Suprapubic skin (tissue), 4 donors: ENCODE measurements around the gene GALM. TPM values are rescaled to one million over a fixed set of nuclear protein-coding genes. Genes with fewer than 3 reads are reported as not detected.
"Not testable (repeated sequence)": the region's sequence is repeated elsewhere in the genome, so short reads cannot be mapped to it uniquely, and the experiment has no call there.

Source experiments
- DNase-seq, 2 donors: peaks; one replicate each; pipeline ENCODE4 v3.0.0-alpha.2; 2019; ENCODE audit warnings: low spot score in 2 of 2
- H3K27ac ChIP-seq: fragments of 200-600 bp; sonication (generic); one replicate; pipeline ENCODE4 v1.5.1; 2019
- H3K27me3 ChIP-seq: fragments of 200-600 bp; sonication (generic); one replicate; pipeline ENCODE4 v1.5.1; 2019
- H3K36me3 ChIP-seq: fragments of 200-600 bp; sonication (generic); one replicate; pipeline ENCODE4 v1.5.1; 2019
- H3K4me1 ChIP-seq: fragments of 200-600 bp; sonication (generic); one replicate; pipeline ENCODE4 v1.5.1; 2019
- H3K4me3 ChIP-seq: fragments of 200-600 bp; sonication (generic); one replicate; pipeline ENCODE4 v1.5.1; 2019; ENCODE audit warnings: mild to moderate bottlenecking
- H3K9me3 ChIP-seq: fragments of 200-600 bp; sonication (generic); one replicate; pipeline ENCODE4 v1.5.1; 2019
- EP300 ChIP-seq: sonication (generic); formaldehyde crosslinking; IDR thresholded peaks from one replicate; pipeline ENCODE4 v1.6.1; 2017; ENCODE audit warnings: antibody characterized with exemption
- POLR2A ChIP-seq, 2 donors: fragments of 450-650 bp; IDR thresholded peaks; one replicate each; pipeline ENCODE4 v1.6.1; 2017; ENCODE audit warnings: antibody characterized with exemption in 2 of 2, mild to moderate bottlenecking in 2 of 2, moderate library complexity in 2 of 2
- POLR2AphosphoS5 ChIP-seq, 3 donors: sonication (generic); formaldehyde crosslinking; IDR thresholded peaks; one replicate each; pipeline ENCODE4 v1.6.1; 2017; ENCODE audit warnings: antibody characterized with exemption in 3 of 3
- WGBS: methylation state at CpG from one replicate; pipeline ENCODE4 v1.1.5; 2018; 5-methylcytosine and 5-hydroxymethylcytosine counted together
- total RNA-seq, 4 donors: library from RNA; depleted of rRNA; stranded (reverse); fragments of >200 nt; gene quantifications; one replicate each; pipeline ENCODE4 v1.1.0, GENCODE V29; 2016
- TF ChIP-seq, protein P1 (sequence below), 2 donors: fragments of 200-600 bp in 1 of 2; fragments of 450-650 bp in 1 of 2; sonication (generic) in 1 of 2; IDR thresholded peaks; one replicate each; pipeline ENCODE4 v1.5.1; 2016 to 2019; ENCODE audit warnings: antibody characterized with exemption in 2 of 2, mild to moderate bottlenecking in 1 of 2, moderate library complexity in 1 of 2

The GALM gene
- total RNA-seq, 4 donors from 2014 or later, result 3.7 to 16.4 (median 7.1) TPM

DNA sequence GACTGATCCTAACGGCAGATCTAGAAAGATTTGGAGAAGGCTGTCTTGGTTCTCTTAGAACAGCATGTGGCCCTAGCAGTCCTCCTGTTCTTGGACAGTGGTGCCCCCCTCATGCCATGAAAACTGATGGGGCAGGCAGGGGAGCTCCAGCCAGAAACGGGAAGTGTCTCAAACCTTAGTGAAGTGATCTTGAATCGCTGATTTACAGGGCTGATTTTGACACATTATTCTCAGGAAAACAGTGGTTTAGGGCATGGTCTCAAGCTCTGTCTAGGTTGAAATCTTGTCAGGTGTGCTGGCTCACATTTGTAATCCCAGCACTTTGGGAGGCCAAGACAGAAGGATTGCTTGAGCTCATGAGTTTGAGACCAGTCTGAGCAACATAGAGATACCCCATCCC lies 47.4 kb downstream of the GALM start:
- H3K4me1 ChIP-seq, result no peaks in the 10 kb centered on the region
- no peak for DNase-seq
- no peaks in the 10 kb centered on the region for H3K9me3 ChIP-seq
- H3K27me3 ChIP-seq, result no peaks in the 10 kb centered on the region
- TF ChIP-seq EP300 (no peak), POLR2A (IDR thresholded peaks at IDR 0.05) (no peak), POLR2AphosphoS5 (IDR thresholded peaks at IDR 0.05) (no peak)
- TF ChIP-seq, protein P1, sequence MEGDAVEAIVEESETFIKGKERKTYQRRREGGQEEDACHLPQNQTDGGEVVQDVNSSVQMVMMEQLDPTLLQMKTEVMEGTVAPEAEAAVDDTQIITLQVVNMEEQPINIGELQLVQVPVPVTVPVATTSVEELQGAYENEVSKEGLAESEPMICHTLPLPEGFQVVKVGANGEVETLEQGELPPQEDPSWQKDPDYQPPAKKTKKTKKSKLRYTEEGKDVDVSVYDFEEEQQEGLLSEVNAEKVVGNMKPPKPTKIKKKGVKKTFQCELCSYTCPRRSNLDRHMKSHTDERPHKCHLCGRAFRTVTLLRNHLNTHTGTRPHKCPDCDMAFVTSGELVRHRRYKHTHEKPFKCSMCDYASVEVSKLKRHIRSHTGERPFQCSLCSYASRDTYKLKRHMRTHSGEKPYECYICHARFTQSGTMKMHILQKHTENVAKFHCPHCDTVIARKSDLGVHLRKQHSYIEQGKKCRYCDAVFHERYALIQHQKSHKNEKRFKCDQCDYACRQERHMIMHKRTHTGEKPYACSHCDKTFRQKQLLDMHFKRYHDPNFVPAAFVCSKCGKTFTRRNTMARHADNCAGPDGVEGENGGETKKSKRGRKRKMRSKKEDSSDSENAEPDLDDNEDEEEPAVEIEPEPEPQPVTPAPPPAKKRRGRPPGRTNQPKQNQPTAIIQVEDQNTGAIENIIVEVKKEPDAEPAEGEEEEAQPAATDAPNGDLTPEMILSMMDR (IDR thresholded peaks at IDR 0.05), result no peak
- no peak overlapping the region for H3K27ac ChIP-seq
- no peak overlapping the region for H3K4me3 ChIP-seq
- no peaks in the 10 kb centered on the region for H3K36me3 ChIP-seq
- 97% methylated on average over 3 of the region's 3 CpGs for WGBS

DNA sequence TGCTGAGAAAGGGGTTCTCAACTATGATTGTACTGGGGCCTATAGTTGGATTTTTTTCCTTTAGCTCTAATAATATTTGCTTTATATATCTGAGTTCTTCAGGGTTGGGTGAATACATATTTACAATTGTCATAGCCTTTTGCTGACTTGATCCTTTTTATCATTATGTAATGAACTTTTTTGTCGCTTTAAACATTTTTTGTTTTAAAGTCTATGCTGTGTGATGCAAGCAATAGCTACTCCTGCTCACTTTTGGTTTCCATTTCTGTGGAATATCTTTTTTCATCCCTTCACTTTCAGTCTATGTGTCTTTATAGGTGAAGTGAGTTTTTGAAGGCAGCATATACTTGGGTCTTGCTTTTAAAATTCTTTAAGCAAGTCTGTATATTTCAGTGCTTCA lies 49.0 kb downstream of the GALM start:
- H3K27me3 ChIP-seq, H3K27ac ChIP-seq, H3K4me3 ChIP-seq, H3K36me3 ChIP-seq, DNase-seq, H3K9me3 ChIP-seq, H3K4me1 ChIP-seq: not testable (repeated sequence)
- 95% methylated on average over 1 of the region's 1 CpG for WGBS

DNA sequence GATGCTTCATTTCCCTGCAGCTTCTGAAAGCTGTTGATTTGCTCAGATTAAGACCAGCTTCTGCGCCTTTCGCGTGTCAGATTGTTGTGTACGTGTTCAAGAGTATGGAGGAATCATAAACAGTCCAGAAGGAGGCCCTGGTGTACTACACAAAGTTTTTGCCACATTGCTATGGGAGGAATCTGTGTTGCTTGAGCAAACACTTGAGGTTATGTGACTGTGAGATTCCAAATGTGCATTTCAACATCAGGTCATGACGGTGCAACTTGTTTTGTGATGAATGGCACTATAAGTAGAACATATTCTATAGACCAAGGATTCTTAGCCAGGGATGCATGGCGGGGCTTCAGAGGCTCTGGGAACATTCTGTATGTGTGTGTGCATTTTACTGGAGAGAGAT lies 50.3 kb downstream of the GALM start:
- no peaks in the 10 kb centered on the region for H3K27me3 ChIP-seq
- no peak for DNase-seq
- H3K36me3 ChIP-seq, result no peaks in the 10 kb centered on the region
- H3K4me3 ChIP-seq, result no peak overlapping the region
- 88% methylated on average over 6 of the region's 6 CpGs for WGBS
- no peaks in the 10 kb centered on the region for H3K9me3 ChIP-seq
- no peak overlapping the region for H3K27ac ChIP-seq
- peaks cover 15% of the 10 kb centered on the region for H3K4me1 ChIP-seq
- TF ChIP-seq POLR2A (IDR thresholded peaks at IDR 0.05) (no peak), POLR2AphosphoS5 (IDR thresholded peaks at IDR 0.05) (no peak), EP300 (no peak)
- TF ChIP-seq, protein P1 (IDR thresholded peaks at IDR 0.05), result no peak

DNA sequence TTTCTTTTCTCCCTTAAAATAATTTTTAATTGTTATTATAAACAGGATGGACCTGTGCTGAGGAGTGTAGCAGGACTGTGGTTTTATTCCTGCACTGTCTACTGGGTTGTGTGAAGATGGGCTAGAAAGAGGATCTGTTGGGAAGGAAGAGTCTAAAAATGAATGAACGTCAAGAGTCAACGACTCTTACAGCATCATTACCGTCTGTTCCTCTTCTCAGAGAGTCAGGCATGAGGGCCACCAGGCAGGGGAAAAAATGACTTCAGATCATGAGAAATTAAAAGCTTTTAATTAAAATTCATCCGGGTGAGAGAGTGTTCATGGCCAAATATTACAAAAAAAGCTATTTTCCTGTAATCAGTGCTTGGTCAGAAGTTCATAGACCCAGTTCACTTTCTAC lies 52.7 kb downstream of the GALM start:
- Histone ChIP-seq H3K4me1 (peaks cover 29% of the 10 kb centered on the region), H3K36me3 (no peaks in the 10 kb centered on the region), H3K9me3 (no peaks in the 10 kb centered on the region), H3K27me3 (no peaks in the 10 kb centered on the region), H3K4me3 (no peak overlapping the region), H3K27ac (no peak overlapping the region)
- WGBS, result 61% methylated on average over 4 of the region's 4 CpGs
- no peak for TF ChIP-seq POLR2A (IDR thresholded peaks at IDR 0.05)
- TF ChIP-seq, protein P1 (IDR thresholded peaks at IDR 0.05), result no peak
- TF ChIP-seq POLR2AphosphoS5 (IDR thresholded peaks at IDR 0.05), result no peak
- TF ChIP-seq EP300, result no peak
- DNase-seq, result no peak

DNA sequence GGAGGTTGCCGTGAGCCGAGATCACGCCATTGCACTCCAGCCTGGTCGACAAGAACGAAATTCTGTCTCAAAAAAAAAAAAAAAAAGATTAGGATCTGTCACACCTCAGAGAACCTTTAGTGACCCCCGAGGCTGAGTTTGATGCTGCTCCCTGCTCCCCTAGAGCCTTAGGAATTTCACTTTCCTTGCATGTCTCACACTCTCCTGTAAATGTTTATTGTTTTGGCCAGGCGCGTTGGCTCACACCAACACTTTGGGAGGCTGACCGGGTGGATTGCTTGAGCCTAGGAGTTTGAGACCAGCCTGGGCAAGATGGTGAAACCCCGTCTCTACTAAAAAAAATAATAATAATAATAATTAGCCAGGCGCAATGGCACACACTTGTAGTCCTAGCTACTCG lies 53.8 kb downstream of the GALM start:
- TF ChIP-seq EP300 (no peak), POLR2A (IDR thresholded peaks at IDR 0.05) (no peak), POLR2AphosphoS5 (IDR thresholded peaks at IDR 0.05) (no peak)
- TF ChIP-seq, protein P1 (IDR thresholded peaks at IDR 0.05), result no peak
- Histone ChIP-seq H3K4me3 (no peak overlapping the region), H3K9me3 (no peaks in the 10 kb centered on the region), H3K27ac (no peak overlapping the region), H3K36me3 (no peaks in the 10 kb centered on the region), H3K4me1 (peaks cover 30% of the 10 kb centered on the region), H3K27me3 (no peaks in the 10 kb centered on the region)
- DNase-seq, result no peak
- WGBS, result 83% methylated on average over 12 of the region's 12 CpGs

DNA sequence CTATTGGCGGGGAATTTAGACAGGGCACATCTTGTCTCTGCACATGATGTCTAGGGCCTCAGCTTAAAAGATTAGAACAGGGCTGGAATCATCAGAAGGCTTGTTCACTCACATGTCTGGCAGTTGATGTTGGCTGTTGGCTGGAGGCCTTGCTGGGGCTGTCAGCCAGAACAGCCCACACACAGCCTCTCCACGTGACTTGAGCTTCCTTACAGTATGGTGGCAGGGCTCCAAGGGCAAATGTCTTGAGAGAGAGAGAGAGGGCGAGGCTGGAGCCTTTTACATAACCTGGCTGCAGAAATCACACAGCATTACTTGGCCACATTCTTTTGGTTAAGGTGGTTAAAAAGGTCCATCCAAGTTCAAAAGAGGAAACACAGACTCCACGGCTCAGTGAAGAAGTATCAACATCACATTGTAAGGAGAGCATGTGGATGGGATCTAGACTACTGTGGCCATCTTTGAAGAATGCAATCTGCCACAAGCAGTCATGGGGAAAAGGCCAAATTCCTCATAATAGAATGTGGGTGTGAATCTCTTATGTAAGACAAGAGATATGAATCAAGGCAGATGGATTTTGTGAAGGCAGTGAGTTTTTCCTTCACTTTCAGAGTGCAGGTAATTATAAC lies 54.8 kb downstream of the GALM start:
- Histone ChIP-seq H3K27me3 (no peaks in the 10 kb centered on the region), H3K9me3 (no peaks in the 10 kb centered on the region), H3K4me1 (peaks cover 30% of the 10 kb centered on the region), H3K36me3 (no peaks in the 10 kb centered on the region), H3K4me3 (no peak overlapping the region), H3K27ac (peak overlapping the region; percentile 52)
- WGBS, result 32% methylated on average over 4 of the region's 4 CpGs
- TF ChIP-seq POLR2AphosphoS5 (IDR thresholded peaks at IDR 0.05), result peak in 2 of 3 donors; percentile 36 to 59
- TF ChIP-seq, protein P1 (IDR thresholded peaks at IDR 0.05), result no peak
- DNase-seq, result peak in 1 of 2 donors; percentile 76
